ENCODE results near the gene TAPBPL. TPM values are rescaled to one million over a fixed set of nuclear protein-coding genes. Genes with fewer than 3 reads are reported as not detected.
"Not testable (repeated sequence)": the region's sequence is repeated elsewhere in the genome, so short reads cannot be mapped to it uniquely, and the experiment has no call there.

The TAPBPL gene
- total and polyA plus RNA-seq, 12 donors: 7.9 to 57.5 (median 17.0) TPM

GRCh38 chr12:6493497-6494257 lies 41.8 kb downstream of the TAPBPL start, which contains the start of gene NCAPD2:
Gene NCAPD2, plus strand, starts transcription at chr12:6494102. Its CDS starts 997 bp downstream, at chr12:6495099.
- intact Hi-C loops (cut with DNase I): loop anchor here in 7 of 10 donors (1.0 to 5.0 kb wide), 4 partner anchors 23 to 41 kb away; partner anchors contain the start of genes GAPDH (in 6 of the 7) and VAMP1 (in 1 of the 7)
- H3K27ac ChIP-seq: peak within 1 kb of the TSS; percentile 89 to 98 (median 96)
- peak in 7 of 9 donors; percentile 27 to 50 (median 35) for TF ChIP-seq CTCF (IDR thresholded peaks at IDR 0.05)
- peak; percentile 93 to 94 for DNase-seq
- 1% methylated on average over 49 of the region's 49 CpGs for WGBS, 2 donors
- no peaks in the 10 kb centered on the region for H3K9me3 ChIP-seq
- H3K36me3 ChIP-seq: peaks cover 0 to 49% (median 0%) of the 10 kb centered on the region in 9 donors
- H3K4me3 ChIP-seq: peak within 1 kb of the TSS; percentile 60 to 98 (median 74)
- peak; percentile 95 to 98 (median 96) for ATAC-seq
- H3K4me1 ChIP-seq: peaks cover 0 to 30% (median 26%) of the 10 kb centered on the region in 9 donors
- H3K27me3 ChIP-seq: no peaks in the 10 kb centered on the region

GRCh38 chr12:6494258-6494743 lies 42.5 kb downstream of the TAPBPL start:
- intact Hi-C loops (cut with DNase I): loop anchor here in 5 of 10 donors (2.0 to 5.0 kb wide), 2 partner anchors 38 kb away; partner anchors contain the start of gene GAPDH (in 4 of the 5)
- peaks cover 0 to 30% (median 26%) of the 10 kb centered on the region in 9 donors for H3K4me1 ChIP-seq
- TF ChIP-seq CTCF (IDR thresholded peaks at IDR 0.05): no peak
- peak overlapping the region in 7 of 10 donors; percentile 92 to 98 (median 97) for H3K27ac ChIP-seq
- no peaks in the 10 kb centered on the region for H3K9me3 ChIP-seq
- no peak for DNase-seq
- H3K36me3 ChIP-seq: peaks cover 0 to 55% (median 0%) of the 10 kb centered on the region in 9 donors
- ATAC-seq: no peak
- WGBS, 2 donors: 2% methylated on average over 14 of the region's 14 CpGs
- H3K27me3 ChIP-seq: no peaks in the 10 kb centered on the region
- H3K4me3 ChIP-seq: peak overlapping the region; percentile 16 to 98 (median 74)

- TF ChIP-seq CTCF (IDR thresholded peaks at IDR 0.05): no peak
- intact Hi-C loops (cut with DNase I): loop anchor here in 6 of 10 donors (2.0 to 5.0 kb wide), 2 partner anchors 37 to 38 kb away; partner anchors contain the start of gene GAPDH (in 5 of the 6)
- 61 to 76% methylated on average over 1 of the region's 1 CpG for WGBS, 2 donors
- H3K4me1 ChIP-seq: peaks cover 0 to 30% (median 26%) of the 10 kb centered on the region in 9 donors
- ATAC-seq (no peak), DNase-seq (no peak)
- no peaks in the 10 kb centered on the region for H3K9me3 ChIP-seq
- peak overlapping the region in 5 of 10 donors; percentile 67 to 98 (median 77) for H3K4me3 ChIP-seq
- peak overlapping the region in 1 of 10 donors; percentile 98 for H3K27ac ChIP-seq
- peaks cover 0 to 62% (median 0%) of the 10 kb centered on the region in 9 donors for H3K36me3 ChIP-seq
- no peaks in the 10 kb centered on the region for H3K27me3 ChIP-seq
Observed at GRCh38 chr12:6494968-6495367, 43.1 kb downstream of the TAPBPL start.

- H3K4me3 ChIP-seq, H3K27me3 ChIP-seq, ATAC-seq, H3K27ac ChIP-seq, H3K9me3 ChIP-seq, DNase-seq: not testable (repeated sequence)
- intact Hi-C loops (cut with DNase I): loop anchor here in 1 of 10 donors (5.0 kb wide), 1 partner anchor 35 kb away; the partner anchor contains the start of gene GAPDH
- WGBS, 2 donors: 76 to 86% methylated on average over 3 of the region's 3 CpGs
- peaks cover 0 to 62% (median 0%) of the 10 kb centered on the region in 9 donors for H3K36me3 ChIP-seq
- H3K4me1 ChIP-seq: peaks cover 0 to 26% (median 22%) of the 10 kb centered on the region in 9 donors
Observed at GRCh38 chr12:6497291-6497690, 45.4 kb downstream of the TAPBPL start.

Measured in heart right ventricle (tissue), 16 donors.